HG02943 (cell line): ENCODE measurements around the gene ARMS2.

Source experiments
- ATAC-seq: cut with Tn5 transposase; IDR thresholded peaks from one replicate; pipeline ENCODE4 v1.9.1; 2021; ENCODE audit warnings: mild to moderate bottlenecking, low read depth, moderate library complexity; ENCODE audit not compliant: unreplicated experiment

ARMS2 gene

GRCh38 chr10:122450353-122450990, 4.0 kb upstream of the ARMS2 start:
- ATAC-seq, result no peak

GRCh38 chr10:122454071-122454470, 382 bp upstream of the ARMS2 start:
- no peak for ATAC-seq

- no peak for ATAC-seq
Observed at GRCh38 chr10:122455376-122456079, 1.1 kb downstream of the ARMS2 start.

GRCh38 chr10:122457934-122458333, 3.5 kb downstream of the ARMS2 start:
- ATAC-seq, result no peak

- ATAC-seq, result no peak
Observed at GRCh38 chr10:122458693-122459092, 4.2 kb downstream of the ARMS2 start.

- ATAC-seq, result no peak
Observed at GRCh38 chr10:122459561-122460273, 5.3 kb downstream of the ARMS2 start.

- no peak for ATAC-seq
Observed at GRCh38 chr10:122460891-122461293, 6.4 kb downstream of the ARMS2 start.

- ATAC-seq, result no peak
Observed at GRCh38 chr10:122461367-122461728, 6.9 kb downstream of the ARMS2 start, which contains the start of gene HTRA1. Gene HTRA1, plus strand, starts transcription at chr10:122461553. Its CDS starts 100 bp downstream, at chr10:122461653.

- no peak for ATAC-seq
Observed at GRCh38 chr10:122461729-122462532, 7.5 kb downstream of the ARMS2 start.

- ATAC-seq, result no peak
Observed at GRCh38 chr10:122462533-122463465, 8.3 kb downstream of the ARMS2 start.

- ATAC-seq, result no peak
Observed at GRCh38 chr10:122463466-122464249, 9.2 kb downstream of the ARMS2 start.

- no peak for ATAC-seq
Observed at GRCh38 chr10:122464250-122464510, 9.7 kb downstream of the ARMS2 start.

GRCh38 chr10:122464586-122464985, 10.1 kb downstream of the ARMS2 start:
- ATAC-seq, result no peak

GRCh38 chr10:122465401-122466040, 11.1 kb downstream of the ARMS2 start:
- no peak for ATAC-seq

- ATAC-seq, result no peak
Observed at GRCh38 chr10:122466951-122467381, 12.5 kb downstream of the ARMS2 start.

- ATAC-seq, result no peak
Observed at GRCh38 chr10:122467701-122468100, 13.2 kb downstream of the ARMS2 start.

- no peak for ATAC-seq
Observed at GRCh38 chr10:122468307-122468925, 14.0 kb downstream of the ARMS2 start.
